HS-5 (cell line): ENCODE measurements around the gene CERS6.
"Not testable (repeated sequence)": the region's sequence is repeated elsewhere in the genome, so short reads cannot be mapped to it uniquely, and the experiment has no call there.

Experiments used
- DNase-seq: peaks from one replicate; pipeline ENCODE4 v3.0.0-alpha.2; 2012; ENCODE audit warnings: low read depth

The CERS6 gene

DNA sequence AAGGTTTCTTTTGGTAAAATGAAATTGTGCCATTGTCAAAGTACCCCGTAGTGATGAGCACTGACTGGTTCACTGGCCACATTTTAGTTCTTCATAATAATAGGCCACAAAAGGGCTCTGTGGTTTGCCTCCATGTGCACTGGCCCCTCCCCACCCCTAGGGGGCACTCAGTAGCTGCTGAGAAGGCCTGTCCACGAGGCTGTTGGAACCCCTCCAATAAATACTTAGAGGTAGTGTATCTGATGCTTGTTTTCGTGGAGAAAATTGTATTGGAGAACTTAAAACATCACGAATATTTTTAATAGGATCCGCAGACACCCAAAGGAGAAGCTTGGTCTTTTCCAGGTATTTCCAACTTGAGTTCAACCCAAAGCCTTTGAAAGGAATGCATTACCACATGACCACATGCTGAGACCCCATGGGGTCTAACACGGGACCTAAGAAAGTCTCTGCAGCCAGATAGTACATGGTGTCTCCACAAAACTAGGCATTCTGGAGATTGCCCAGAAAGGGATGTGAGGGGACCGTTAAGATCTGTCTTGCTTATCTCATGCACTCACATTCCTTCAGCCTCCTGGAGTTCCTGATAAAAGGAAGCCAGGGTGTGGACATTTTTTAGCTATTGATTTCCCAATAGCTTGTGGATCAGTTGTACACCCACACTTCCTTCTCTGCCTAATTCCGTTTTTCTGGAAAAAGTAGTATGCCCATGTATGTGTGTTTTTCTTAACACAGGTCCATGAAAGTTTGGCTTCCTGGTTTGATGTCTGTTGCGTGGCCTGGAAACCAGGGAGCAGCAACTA is 317.8 kb downstream of the CERS6 start:
- peak; percentile 22 for DNase-seq

DNA sequence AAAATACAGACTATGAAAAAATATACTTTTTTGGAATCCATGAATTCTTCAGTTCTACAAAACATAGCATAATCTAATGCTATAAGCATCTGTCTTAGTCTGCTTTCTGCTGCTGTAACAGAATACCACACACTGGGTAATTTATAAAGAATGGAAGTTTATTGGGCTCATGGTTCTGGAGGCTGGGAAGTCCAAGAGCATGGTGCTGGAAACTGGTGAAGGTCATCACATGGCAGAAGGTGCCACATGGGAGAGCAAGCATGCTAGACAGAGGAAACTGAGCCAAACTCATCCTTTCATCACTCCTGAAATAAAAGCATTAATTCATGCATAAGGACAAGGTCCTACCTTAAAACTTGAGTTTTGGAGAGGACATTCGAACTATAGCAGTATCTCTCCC is 319.8 kb downstream of the CERS6 start:
- DNase-seq: no peak

DNA sequence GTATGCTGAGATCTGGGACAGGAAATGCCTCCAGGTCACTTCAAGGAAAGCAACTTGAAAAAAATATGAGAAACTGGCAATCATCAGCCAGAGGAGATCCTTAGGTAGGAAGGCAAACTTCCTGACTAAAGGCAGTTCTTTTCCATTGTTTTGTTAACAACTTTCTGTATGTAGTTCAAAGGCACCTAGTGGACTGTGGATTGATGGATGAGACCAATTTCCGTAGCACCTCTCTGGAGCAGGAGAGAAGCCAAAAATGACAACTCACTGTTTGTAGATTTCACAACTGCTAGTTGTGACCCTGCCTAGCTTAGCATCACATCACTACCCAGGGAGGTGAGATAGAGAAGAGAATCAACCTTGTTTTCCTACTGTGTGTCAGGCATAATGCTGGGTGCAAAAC is 324.6 kb downstream of the CERS6 start:
- DNase-seq: no peak

DNA sequence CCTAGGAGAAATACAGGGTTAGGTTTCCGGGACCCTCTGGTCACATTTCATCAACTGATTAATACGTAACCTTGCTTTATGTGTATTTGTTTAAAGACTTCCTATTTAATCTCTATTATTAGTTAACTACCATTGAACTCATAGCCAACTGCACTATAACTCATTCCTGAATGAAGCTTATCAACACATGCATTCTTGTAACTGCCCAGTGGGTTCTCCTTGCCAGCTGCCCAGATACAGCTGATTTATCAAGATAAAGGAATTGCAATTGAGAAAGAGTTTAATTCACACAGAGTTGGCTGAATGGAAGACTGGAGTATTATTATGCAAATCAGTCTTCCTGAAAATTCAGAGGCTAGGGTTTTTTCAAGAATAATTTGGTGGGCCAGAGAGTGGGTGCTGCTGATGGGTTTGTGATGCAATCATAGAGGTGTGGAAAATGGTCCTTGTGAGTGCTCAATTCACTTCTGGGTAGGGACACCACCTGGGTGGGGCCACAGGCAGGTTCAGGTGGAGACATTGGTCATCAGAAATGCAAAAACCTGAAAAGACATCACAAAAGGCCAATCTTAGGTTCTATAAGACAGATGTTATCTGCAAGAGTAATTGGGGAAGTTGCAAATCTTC is 325.2 kb downstream of the CERS6 start:
- DNase-seq: no peak

DNA sequence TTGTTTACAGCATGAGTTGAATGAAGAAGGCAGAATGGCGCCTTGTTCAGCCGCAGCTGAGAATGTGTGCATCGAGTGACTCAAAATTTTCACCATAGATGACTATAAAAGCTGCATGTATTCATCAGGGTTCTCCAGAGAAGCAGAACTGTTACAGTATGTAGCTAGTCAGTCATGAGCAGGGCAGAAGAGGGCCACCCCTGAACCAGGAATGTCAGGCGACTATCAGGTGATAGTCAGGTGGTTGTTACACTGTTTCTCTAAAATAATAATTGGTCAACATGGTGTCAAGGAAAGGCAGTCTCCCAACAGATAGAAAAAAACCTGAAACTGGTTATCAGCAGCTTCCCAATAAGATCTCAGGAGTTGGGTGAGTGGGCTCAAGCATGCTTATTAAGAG is 326.2 kb downstream of the CERS6 start:
- no peak for DNase-seq

DNA sequence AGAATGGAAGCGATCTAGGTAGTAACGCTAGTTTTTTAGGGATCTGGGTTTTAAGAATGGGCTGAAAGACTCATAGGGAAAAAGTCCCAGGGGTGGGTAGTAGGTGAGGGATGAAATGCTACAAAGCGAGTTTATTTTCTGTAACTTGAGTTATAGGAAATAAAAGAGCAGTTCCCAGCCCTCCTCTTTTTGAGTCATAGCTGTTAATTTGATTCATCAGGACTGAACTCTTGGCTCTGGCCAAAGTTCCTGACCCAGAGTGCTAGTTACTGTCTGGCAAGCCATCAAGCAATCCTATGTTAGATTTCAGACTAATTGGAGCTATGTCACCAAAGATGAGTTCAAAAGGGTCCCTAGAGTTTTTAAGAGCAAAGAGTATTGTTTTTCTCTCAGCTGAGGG is 328.9 kb downstream of the CERS6 start:
- DNase-seq: no peak

DNA sequence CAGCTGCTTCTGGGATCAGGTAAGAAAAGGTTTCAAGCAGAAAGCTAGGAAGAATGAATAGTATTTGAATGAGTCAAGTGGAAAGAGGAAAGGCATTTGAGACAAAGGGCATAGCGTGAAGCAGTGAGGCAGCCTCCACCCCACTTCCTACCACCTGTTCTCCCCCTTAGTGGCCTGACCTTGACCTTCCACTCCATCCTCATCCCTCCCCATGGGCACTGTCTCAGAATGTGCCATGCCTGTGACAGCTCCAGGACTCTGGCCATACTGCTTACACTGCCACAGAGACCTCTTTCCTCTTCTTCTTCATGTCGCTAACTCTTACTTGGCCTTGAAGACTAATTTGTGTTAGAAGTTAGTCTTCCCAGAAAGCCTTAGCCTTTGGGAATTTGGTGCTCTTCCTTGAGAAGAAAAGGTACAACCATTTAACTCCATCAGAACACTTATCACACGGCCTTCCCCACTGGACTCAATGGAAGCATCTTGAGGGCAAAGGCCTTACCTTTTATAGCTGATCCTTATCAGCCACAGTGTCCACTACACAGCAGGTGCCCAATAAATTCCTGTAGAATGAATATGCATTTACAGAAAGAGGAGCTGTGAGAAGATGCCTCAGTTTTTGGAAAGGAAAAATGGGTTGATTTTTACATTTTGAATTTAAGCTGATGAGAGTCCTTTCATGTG is 331.2 kb downstream of the CERS6 start:
- DNase-seq: no peak

DNA sequence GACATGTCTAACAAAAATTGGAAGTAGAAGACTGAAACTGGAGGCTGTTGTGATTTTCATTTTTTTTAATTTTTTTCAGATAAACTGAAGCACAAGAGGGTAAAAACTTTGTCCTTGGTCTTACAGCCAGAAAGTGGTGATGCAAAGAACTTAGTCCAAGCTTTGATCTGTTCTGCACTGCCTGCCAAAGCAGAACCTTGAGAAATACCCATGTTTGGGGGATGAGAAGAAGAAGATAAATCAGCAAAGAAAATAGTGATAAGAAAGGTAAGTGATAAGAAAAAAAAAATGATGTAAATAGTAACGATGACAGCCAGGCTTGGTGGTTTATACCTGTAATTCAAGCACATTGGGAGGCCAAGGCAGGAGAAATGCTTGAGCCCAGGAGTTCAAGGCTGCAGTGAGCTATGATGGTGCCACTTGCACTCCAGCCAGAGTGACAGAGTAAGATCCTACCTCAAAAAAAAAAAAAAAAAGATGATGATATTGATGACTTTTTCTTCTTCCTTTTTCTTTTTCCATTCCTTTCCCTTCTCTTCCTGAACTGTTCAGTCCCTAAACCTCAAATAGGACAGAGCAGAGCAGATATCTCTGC is 331.8 kb downstream of the CERS6 start:
- DNase-seq: no peak

DNA sequence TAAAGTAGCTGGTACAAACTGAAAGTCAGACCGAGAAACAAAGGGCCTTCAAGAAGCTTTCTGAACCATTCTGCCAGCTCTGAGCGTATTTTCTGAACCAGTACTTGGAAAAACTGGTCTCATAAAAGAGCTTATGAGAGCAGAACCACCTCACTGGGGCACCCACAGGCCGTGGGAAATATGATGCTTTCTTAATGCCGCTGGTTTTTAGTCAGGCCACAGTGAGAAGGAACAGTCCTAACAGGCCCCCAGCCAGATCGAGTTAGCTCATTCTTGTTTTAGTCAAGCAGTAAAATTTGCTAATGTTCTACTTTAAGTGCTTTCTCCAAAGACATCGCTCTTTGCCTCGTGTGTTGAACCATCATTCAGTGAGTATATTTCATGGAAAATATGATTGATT is 333.7 kb downstream of the CERS6 start:
- no peak for DNase-seq

DNA sequence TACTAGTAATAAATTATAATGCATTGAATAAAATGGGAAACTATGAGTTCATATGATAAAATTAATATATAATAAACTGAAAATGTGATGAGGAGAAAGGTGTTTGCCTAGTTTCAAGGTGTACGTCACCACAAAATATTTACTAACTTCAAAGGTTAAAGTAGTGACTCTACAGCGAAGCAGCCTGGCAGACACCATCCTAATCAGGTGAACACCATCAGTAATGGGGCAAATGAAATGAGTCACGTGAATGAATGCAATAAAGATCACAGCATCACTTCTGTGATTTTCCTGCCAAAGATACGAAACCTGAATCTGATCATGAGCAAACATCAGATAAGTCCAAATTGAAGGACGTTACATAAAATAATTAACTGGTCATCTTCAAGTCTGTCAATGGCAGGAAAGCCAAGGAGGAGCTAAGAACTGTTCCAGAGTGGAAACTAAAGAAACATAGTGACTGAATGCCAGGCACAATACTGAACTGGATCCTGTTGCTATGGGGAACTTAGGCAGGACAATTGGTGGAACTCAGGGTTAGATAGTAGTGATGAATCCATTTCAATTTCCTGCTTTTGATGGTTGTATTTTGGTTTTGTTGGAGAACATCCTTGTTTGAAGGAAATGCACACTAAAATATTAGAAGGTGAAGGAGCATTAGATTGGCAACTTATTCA is 334.3 kb downstream of the CERS6 start:
- no peak for DNase-seq

DNA sequence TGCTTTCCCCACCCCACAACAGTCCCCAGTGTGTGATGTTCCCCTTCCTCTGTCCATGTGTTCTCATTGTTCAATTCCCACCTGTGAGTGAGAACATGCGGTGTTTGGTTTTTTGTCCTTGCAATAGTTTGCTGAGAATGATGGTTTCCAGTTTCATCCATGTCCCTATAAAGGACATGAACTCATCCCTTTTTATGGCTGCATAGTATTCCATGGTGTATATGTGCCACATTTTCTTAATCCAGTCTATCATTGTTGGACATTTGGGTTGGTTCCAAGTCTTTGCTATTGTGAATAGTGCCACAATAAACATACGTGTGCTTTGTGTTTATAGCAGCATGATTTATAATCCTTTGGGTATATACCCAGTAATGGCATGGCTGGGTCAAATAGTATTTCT is 335.1 kb downstream of the CERS6 start:
- DNase-seq: not testable (repeated sequence)

DNA sequence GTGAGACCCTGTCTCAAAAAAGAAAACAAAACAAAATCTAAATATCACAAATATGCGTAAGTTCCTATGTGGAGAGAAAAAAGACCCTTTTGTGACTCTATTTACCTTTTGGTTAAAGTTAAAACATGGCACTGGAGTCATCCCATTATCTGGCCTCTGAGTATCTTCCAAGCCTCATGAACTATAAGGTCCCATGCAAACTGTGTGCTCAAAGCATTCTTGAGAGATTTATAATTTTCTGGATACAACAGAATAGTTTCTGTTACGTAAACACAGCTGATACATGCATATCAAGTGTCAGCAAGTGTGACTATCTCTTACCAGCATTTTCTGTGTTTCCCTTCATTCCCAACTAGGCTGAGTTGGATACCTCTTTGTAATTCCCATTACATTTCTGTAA is 337.5 kb downstream of the CERS6 start:
- DNase-seq: no peak

DNA sequence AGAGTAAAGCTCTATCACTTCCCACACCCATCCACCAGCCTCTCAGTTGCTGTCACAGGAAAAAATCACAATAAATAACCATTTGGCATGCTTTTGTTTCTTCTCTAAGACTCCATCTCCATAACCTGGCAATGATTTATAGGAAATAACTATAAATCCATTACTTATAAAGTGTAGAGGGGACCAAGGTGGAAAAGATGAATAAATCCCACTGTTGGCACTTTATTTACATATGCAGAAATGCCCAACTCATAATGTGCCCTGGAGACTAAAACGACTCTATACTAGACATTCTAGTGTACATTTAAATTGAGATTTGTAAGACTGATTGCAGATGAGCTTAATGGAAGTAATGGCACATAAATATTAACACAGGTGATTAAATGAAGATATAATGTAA is 338.9 kb downstream of the CERS6 start:
- DNase-seq: no peak

DNA sequence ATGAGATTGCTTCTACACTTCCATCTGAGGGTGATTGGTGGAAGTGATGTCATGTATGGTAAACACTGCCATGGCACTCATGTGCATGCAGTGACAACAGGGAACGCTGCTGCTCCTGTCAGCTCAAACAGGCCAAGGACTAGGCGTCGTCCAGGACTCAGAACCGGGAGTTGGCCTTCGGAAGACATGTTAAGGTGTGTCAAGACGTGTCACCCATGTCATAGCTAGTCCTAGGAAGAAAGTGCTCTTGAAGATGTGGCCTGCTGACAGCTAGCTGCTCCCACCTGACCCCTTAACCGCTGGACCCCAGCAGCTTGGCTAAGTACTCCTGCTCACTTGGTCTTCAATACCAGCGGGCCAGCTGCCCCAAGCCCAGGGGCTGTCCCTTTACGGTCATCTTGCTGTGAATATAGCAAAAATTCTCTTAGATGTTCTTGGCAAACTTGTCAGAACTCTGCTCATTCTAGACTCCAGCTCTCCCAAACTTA is 340.1 kb downstream of the CERS6 start:
- DNase-seq: no peak

DNA sequence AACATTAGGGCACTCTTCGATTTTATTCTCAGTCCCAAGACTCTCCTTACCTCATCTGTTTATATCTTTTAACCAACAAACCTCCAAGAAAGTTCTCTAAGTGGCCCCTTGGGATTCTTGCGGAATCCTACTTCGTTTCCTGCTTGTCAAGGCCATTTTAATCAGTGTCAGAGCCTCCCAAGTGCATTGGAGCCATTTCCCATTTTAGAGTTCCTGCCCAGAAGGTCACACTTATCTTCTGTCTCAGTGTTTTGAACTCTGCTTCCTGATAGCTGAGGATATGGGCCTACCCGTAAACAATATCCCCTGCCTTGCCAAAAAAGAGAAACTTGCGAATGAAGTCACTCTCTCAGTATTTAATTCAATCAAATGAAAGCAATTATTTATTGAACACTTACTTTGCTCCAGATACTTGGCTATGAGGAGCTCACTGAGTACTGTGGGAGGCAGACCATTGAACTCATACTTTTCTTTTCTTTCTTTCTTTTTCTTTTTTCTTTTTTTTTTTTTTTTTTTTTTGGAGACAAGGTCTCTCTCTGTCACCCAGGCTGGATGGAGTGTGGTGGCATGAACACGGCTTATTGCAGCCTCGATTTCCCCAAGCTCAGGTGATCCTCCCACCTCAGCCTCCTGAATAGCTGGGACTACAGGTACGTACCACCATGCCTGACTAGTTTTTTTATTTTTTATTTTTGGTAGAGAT is 340.7 kb downstream of the CERS6 start:
- no peak for DNase-seq

DNA sequence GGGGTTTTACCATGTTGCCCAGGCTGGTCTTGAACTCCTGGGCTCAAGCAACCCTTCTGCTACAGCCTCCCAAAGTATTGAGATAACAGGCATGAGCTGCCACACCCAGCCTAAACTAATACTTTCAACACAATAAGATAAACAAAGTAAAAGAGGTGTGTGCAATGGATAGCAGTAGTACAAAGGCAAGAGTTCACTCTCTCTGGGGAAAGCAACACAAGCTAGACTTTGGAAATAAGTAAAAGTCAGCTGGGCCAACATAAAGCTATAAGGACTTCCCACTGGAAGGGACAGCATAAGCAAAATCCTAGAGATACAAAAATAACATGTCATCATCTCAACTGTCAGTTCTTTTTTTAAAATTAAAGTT is 341.2 kb downstream of the CERS6 start:
- no peak for DNase-seq

DNA sequence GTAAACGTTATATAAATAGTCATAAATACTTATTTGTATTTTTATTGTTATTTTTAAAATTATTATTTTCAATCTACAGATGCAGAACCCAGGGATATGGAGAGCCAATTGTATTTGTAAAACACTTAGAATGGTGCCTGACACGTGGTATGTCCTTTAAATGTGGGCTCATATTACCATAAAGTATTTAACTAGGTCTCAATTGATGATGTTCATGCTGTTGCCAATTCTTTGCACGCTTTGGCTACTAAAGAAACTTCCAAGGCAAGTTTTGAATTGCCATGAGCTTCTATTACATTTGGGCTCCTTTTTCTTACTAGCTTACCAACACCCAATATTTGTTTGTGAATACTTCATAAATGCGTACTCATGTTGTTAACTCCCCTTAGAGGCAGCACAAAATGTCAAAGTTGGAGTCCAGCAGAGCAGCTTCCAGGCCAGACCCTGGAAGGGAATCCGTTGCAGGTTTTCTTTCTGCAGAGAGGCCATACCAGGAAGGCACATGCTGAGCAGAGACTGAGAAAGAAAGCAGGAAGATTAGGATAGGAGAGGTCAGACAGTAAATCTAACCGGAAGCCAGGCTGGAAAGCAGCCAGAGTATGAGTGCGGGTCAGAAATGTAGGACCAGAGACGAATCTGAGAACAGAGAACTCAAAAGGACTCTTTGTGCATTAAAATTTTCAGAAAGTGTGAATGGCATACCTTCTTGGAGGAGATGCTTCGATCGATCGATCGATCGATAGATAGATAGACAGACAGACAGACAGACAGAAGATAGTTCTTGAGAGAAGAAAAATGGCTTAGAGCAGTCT is 342.2 kb downstream of the CERS6 start:
- DNase-seq: no peak

DNA sequence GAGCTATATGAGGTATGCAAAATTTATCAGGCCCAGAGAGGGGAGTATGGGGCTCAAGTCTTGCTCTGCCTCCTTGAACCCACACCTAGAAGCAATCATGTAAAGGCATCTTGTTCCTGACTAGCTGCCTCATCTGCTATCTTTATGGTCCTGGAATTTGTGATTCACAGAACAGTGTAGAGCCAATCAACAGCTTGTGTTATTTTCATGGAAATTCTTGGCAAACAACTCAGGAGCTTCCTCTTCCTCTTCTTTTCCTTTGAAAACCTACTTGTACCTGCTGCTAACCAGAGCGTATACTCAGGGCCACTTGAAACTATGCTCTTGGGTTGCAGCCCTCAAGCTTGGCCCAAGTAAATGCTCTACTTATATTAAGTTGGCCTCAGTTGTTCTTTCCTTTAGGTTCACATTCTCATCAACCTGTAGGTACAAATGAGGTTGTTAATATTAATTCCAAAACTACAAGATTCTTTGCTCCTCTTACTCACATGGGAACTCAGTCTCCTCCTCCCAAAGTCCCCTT is 342.9 kb downstream of the CERS6 start:
- DNase-seq: no peak

DNA sequence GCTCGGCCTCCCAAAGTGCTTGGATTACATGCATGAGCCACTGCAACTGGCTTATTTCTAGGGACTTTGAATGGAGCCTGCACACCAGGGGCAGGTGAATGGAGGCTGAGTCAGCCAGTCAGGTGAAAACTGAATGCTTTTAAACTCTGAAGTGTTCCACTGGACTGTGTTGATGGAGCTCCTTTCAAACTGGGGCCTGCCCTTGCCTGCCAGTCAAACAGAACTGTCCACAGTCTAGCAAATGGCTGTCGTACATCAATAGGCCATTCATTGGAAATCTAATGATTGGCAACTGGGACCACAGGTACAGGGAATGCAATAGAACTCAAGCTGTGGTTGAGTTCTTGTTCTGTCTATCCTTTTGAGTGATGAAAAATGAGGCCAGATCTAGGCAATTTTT is 345.4 kb downstream of the CERS6 start:
- DNase-seq: no peak
